Stomach smooth muscle (tissue), 2 donors: ENCODE data around the gene CYSLTR2.
"Not testable (repeated sequence)": the region's sequence is repeated elsewhere in the genome, so short reads cannot be mapped to it uniquely, and the experiment has no call there.

Experiments used
- H3K27ac ChIP-seq: one replicate; pipeline ENCODE4 v1.7.0; 2013; ENCODE audit warnings: mild to moderate bottlenecking, low read length, inconsistent platforms
- H3K27me3 ChIP-seq, 2 donors: one replicate each; pipeline ENCODE4 v1.7.0; 2013; ENCODE audit warnings: low read length in 2 of 2; ENCODE audit not compliant: insufficient read depth in 2 of 2, control insufficient read depth in 1 of 2
- H3K36me3 ChIP-seq, 2 donors: one replicate each; pipeline ENCODE4 v1.7.0; 2013; ENCODE audit warnings: low read length in 2 of 2; ENCODE audit not compliant: control insufficient read depth in 2 of 2, insufficient read depth in 2 of 2
- H3K4me1 ChIP-seq: one replicate; pipeline ENCODE4 v1.7.0; 2013; ENCODE audit warnings: low read length; ENCODE audit not compliant: control insufficient read depth, insufficient read depth
- H3K4me3 ChIP-seq, 2 donors: one replicate each; pipeline ENCODE4 v1.7.0; 2013; ENCODE audit warnings: low read length in 2 of 2
- H3K9ac ChIP-seq, 2 donors: one replicate each; pipeline ENCODE4 v1.7.0; 2013; ENCODE audit warnings: low read length in 2 of 2, mild to moderate bottlenecking in 1 of 2
- H3K9me3 ChIP-seq, 2 donors: one replicate each; pipeline ENCODE4 v1.7.0; 2013; ENCODE audit warnings: low read length in 2 of 2; ENCODE audit not compliant: control insufficient read depth in 2 of 2
- donor health status: healthy.
- donor health status: Pancreatic carcinoma.

Gene CYSLTR2

GRCh38 chr13:48660361-48661076, 6.8 kb downstream of the CYSLTR2 start:
- Histone ChIP-seq H3K9me3 (no peaks in the 10 kb centered on the region), H3K36me3 (no peaks in the 10 kb centered on the region), H3K4me3 (no peak overlapping the region), H3K27me3 (no peaks in the 10 kb centered on the region), H3K4me1 (peaks cover 4% of the 10 kb centered on the region), H3K9ac (no peak overlapping the region), H3K27ac (no peak overlapping the region)

- H3K27ac ChIP-seq: no peak overlapping the region
- H3K4me1 ChIP-seq: peaks cover 4% of the 10 kb centered on the region
- no peaks in the 10 kb centered on the region for H3K27me3 ChIP-seq
- no peaks in the 10 kb centered on the region for H3K9me3 ChIP-seq
- H3K4me3 ChIP-seq: no peak overlapping the region
- no peak overlapping the region for H3K9ac ChIP-seq
- no peaks in the 10 kb centered on the region for H3K36me3 ChIP-seq
Observed at GRCh38 chr13:48661107-48661506, 7.4 kb downstream of the CYSLTR2 start.

DNA sequence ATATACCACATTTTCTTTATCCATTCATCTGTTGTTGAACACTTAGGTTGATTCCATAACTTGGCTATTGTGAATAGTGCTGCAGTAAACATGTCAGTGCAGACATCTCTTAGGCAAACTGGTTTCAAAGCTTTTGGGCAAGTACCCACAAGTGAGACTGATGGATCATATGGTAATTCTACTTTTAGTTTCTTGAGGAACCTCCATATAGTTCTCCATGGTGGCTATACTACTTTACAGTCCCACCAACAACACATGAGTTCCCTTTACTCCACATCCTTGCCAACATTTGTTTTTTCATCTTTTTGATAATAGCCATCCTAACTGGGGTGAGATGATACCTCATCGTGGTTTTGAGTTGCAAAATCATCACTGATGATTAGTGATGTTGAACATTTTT, 8.5 kb downstream of the CYSLTR2 start:
- H3K27me3 ChIP-seq: no peaks in the 10 kb centered on the region
- peaks cover 0 to 6% of the 10 kb centered on the region in 2 donors for H3K9me3 ChIP-seq
- H3K4me3 ChIP-seq: no peak overlapping the region
- H3K27ac ChIP-seq: no peak overlapping the region
- H3K36me3 ChIP-seq: no peaks in the 10 kb centered on the region
- peaks cover 4% of the 10 kb centered on the region for H3K4me1 ChIP-seq
- H3K9ac ChIP-seq: no peak overlapping the region

GRCh38 chr13:48667136-48667535, 13.4 kb downstream of the CYSLTR2 start:
- H3K9ac ChIP-seq: no peak overlapping the region
- H3K9me3 ChIP-seq: peaks cover 0 to 8% of the 10 kb centered on the region in 2 donors
- no peaks in the 10 kb centered on the region for H3K4me1 ChIP-seq
- H3K36me3 ChIP-seq: no peaks in the 10 kb centered on the region
- H3K27ac ChIP-seq: no peak overlapping the region
- H3K27me3 ChIP-seq: no peaks in the 10 kb centered on the region
- H3K4me3 ChIP-seq: no peak overlapping the region

DNA sequence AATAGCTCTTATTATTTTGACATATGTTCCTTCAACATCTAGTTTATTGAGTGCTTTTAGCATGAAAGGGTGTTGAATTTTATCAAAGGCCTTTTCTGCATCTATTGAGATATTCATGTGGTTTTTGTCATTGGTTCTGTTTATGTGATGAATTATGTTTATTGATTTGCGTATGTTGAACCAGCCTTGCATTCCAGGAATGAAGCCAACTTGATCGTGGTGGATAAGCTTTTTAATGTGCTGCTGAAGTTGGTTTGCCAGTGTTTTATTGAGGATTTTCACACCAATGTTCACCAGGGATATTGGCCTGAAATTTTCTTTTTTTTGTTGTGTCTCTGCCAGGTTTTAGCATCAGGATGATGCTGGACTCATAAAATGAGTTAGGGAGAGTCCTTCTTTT, 17.7 kb downstream of the CYSLTR2 start:
- H3K9me3 ChIP-seq, H3K4me1 ChIP-seq, H3K36me3 ChIP-seq, H3K4me3 ChIP-seq, H3K27ac ChIP-seq, H3K27me3 ChIP-seq, H3K9ac ChIP-seq: not testable (repeated sequence)

- Histone ChIP-seq H3K9me3 (no peaks in the 10 kb centered on the region), H3K36me3 (no peaks in the 10 kb centered on the region), H3K4me3 (no peak overlapping the region), H3K27ac (no peak overlapping the region), H3K4me1 (no peaks in the 10 kb centered on the region), H3K27me3 (no peaks in the 10 kb centered on the region), H3K9ac (no peak overlapping the region)
Observed at GRCh38 chr13:48675247-48675646, 21.5 kb downstream of the CYSLTR2 start.

GRCh38 chr13:48678316-48678715, 24.6 kb downstream of the CYSLTR2 start:
- no peak overlapping the region for H3K4me3 ChIP-seq
- no peak overlapping the region for H3K27ac ChIP-seq
- no peaks in the 10 kb centered on the region for H3K9me3 ChIP-seq
- no peaks in the 10 kb centered on the region for H3K4me1 ChIP-seq
- H3K36me3 ChIP-seq: no peaks in the 10 kb centered on the region
- no peak overlapping the region for H3K9ac ChIP-seq
- no peaks in the 10 kb centered on the region for H3K27me3 ChIP-seq

GRCh38 chr13:48679941-48680680, 26.4 kb downstream of the CYSLTR2 start:
- no peak overlapping the region for H3K27ac ChIP-seq
- H3K4me3 ChIP-seq: no peak overlapping the region
- no peaks in the 10 kb centered on the region for H3K4me1 ChIP-seq
- H3K9ac ChIP-seq: no peak overlapping the region
- H3K27me3 ChIP-seq: no peaks in the 10 kb centered on the region
- no peaks in the 10 kb centered on the region for H3K36me3 ChIP-seq
- H3K9me3 ChIP-seq: no peaks in the 10 kb centered on the region

DNA sequence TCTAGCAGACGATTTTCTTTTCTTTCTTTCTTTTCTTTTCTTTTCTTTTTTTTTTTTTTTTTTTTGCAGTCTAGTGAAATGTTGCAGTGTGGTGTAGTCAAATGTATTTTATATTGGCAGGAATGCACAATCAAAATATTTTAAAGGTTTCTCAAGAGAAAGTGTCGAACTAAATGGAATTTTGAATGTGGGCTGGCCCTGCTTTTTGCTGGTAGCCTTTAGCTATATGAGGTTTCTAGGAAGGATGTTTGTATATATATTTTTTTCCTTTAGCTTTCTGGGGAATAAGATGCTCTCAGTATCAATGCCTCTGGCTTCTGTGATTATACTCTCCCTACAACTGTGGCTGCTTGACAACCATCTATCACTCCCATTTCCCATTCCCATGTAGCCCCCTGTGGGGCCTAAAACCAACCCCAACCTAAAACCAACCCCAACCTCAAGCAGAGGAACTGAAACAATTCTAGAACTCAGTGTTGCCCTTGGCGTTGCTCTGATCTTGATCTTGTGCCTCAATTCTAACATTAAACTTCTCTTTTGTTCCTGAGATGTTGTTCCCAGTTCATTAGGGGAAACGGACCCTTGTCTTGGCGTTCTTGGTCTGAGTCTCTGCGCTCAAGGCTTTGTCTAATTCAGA, 27.1 kb downstream of the CYSLTR2 start:
- Histone ChIP-seq H3K4me3 (no peak overlapping the region), H3K27me3 (no peaks in the 10 kb centered on the region), H3K27ac (no peak overlapping the region), H3K36me3 (no peaks in the 10 kb centered on the region), H3K4me1 (no peaks in the 10 kb centered on the region), H3K9ac (no peak overlapping the region), H3K9me3 (no peaks in the 10 kb centered on the region)

DNA sequence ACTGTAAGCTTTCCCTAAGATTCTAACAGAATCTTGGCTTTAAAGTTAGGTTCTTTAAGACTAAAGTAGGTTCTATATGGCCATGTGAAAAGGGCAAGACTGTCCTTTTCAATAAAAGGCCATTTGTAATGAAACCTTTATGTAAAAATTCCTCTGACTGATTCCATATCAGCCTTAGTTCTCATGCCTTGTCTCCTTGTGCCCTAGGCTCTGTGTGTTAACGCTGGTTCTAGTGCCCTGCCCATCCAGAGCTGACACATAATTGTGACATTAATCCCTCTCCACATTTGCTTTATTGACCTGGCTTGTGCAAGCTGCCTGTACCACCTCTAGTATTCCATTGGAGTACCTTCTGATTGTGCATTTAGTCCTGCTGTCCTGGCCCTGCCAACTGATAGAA, 28.2 kb downstream of the CYSLTR2 start:
- H3K27ac ChIP-seq: no peak overlapping the region
- H3K4me3 ChIP-seq: no peak overlapping the region
- H3K4me1 ChIP-seq: no peaks in the 10 kb centered on the region
- no peaks in the 10 kb centered on the region for H3K36me3 ChIP-seq
- H3K9me3 ChIP-seq: no peaks in the 10 kb centered on the region
- H3K27me3 ChIP-seq: no peaks in the 10 kb centered on the region
- H3K9ac ChIP-seq: no peak overlapping the region

DNA sequence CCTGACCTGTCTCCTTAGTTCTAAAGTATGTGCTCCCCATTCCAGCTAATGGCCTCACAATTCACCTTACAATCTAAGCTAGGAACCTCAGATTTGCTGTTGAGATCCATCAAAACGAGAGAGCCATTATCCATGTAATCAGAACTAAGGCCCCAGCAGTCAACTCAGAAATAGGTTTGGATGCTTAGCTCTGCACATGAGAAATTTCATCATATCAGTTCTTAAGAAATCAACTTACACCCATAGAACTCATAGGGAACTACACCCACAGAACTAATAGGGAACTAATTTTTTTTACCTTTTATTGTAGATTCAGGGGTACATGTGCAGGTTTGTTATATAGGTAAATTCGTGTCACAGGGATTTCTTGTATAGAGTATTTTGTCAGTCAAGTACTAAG, 28.7 kb downstream of the CYSLTR2 start:
- Histone ChIP-seq H3K27me3 (no peaks in the 10 kb centered on the region), H3K36me3 (no peaks in the 10 kb centered on the region), H3K4me3 (no peak overlapping the region), H3K9ac (no peak overlapping the region), H3K27ac (no peak overlapping the region), H3K4me1 (no peaks in the 10 kb centered on the region), H3K9me3 (no peaks in the 10 kb centered on the region)
